Mesenchymal stem cell (in vitro differentiated cells and primary cell): ENCODE results near the gene HEATR5A.

Source experiments
- DNase-seq: peaks from one replicate; pipeline ENCODE4 v3.0.0-alpha.2; 2013
- H2AFZ ChIP-seq: one replicate; pipeline ENCODE4 v1.6.1; 2013; ENCODE audit warnings: low read depth, mild to moderate bottlenecking, control low read depth, inconsistent platforms, low read length, moderate library complexity
- H2AK5ac ChIP-seq: 2 replicates; pipeline ENCODE4 v1.6.1; 2013; ENCODE audit warnings: low read length, moderate library complexity, mild to moderate bottlenecking, inconsistent platforms; ENCODE audit not compliant: severe bottlenecking
- H2BK120ac ChIP-seq: one replicate; pipeline ENCODE4 v1.6.1; 2013; ENCODE audit warnings: low read depth, mild to moderate bottlenecking, inconsistent platforms, low read length, moderate library complexity
- H2BK12ac ChIP-seq, 2 experiments: one replicate each; pipeline ENCODE4 v1.6.1; 2013; ENCODE audit warnings: inconsistent platforms in 2 of 2, low read length in 2 of 2, mild to moderate bottlenecking in 2 of 2, moderate library complexity in 2 of 2, control low read depth in 1 of 2
- H2BK15ac ChIP-seq: one replicate; pipeline ENCODE4 v1.6.1; 2013; ENCODE audit warnings: mild to moderate bottlenecking, low read depth, inconsistent platforms; ENCODE audit not compliant: poor library complexity, severe bottlenecking
- H2BK5ac ChIP-seq: 2 replicates; pipeline ENCODE4 v1.6.1; 2013; ENCODE audit warnings: low read depth, mild to moderate bottlenecking, low read length, control low read depth, inconsistent platforms; ENCODE audit not compliant: poor library complexity, severe bottlenecking
- H3K14ac ChIP-seq, 2 experiments: one replicate each; pipeline ENCODE4 v1.6.1; 2013; ENCODE audit warnings: inconsistent platforms in 2 of 2, low read length in 2 of 2, control low read depth in 1 of 2, mild to moderate bottlenecking in 1 of 2, moderate library complexity in 1 of 2
- H3K18ac ChIP-seq, 2 experiments: one replicate each; pipeline ENCODE4 v1.6.1; 2013; ENCODE audit warnings: inconsistent platforms in 2 of 2, low read length in 2 of 2, control low read depth in 1 of 2, low read depth in 1 of 2, mild to moderate bottlenecking in 1 of 2
- H3K23ac ChIP-seq, 2 experiments: one replicate each; pipeline ENCODE4 v1.6.1; 2013; ENCODE audit warnings: inconsistent platforms in 2 of 2, low read length in 2 of 2, mild to moderate bottlenecking in 2 of 2, moderate library complexity in 2 of 2, control low read depth in 1 of 2
- H3K27ac ChIP-seq: 2 replicates; pipeline ENCODE4 v1.5.1; 2013; ENCODE audit warnings: mild to moderate bottlenecking, moderate library complexity, low read length, control low read depth, inconsistent platforms; ENCODE audit not compliant: poor library complexity, severe bottlenecking
- H3K27me3 ChIP-seq, 2 experiments: 2 replicates each; pipeline versions ENCODE4 v1.6.1 to v1.7.0; 2013; ENCODE audit warnings: low read length in 2 of 2, mild to moderate bottlenecking in 2 of 2, moderate library complexity in 2 of 2, control low read depth in 1 of 2, inconsistent platforms in 1 of 2; ENCODE audit not compliant: control insufficient read depth in 1 of 2, insufficient read depth in 1 of 2
- H3K36me3 ChIP-seq, 2 experiments: 2 replicates each; pipeline versions ENCODE4 v1.6.1 to v1.7.0; 2013; ENCODE audit warnings: low read length in 2 of 2, control low read depth in 1 of 2, inconsistent platforms in 1 of 2, low read depth in 1 of 2, mild to moderate bottlenecking in 1 of 2; ENCODE audit not compliant: insufficient read depth in 2 of 2, control insufficient read depth in 1 of 2
- H3K4ac ChIP-seq, 2 experiments: one replicate each; pipeline ENCODE4 v1.6.1; 2013; ENCODE audit warnings: inconsistent platforms in 2 of 2, low read length in 2 of 2, mild to moderate bottlenecking in 2 of 2, moderate library complexity in 2 of 2, control low read depth in 1 of 2, low read depth in 1 of 2
- H3K4me1 ChIP-seq: 2 replicates; pipeline ENCODE4 v1.6.1; 2013; ENCODE audit warnings: low read depth, low read length, control low read depth; ENCODE audit not compliant: control insufficient read depth, insufficient read depth
- H3K4me2 ChIP-seq: 2 replicates; pipeline ENCODE4 v1.6.1; 2013; ENCODE audit warnings: low read length, mild to moderate bottlenecking, inconsistent platforms; ENCODE audit not compliant: poor library complexity, severe bottlenecking
- H3K4me3 ChIP-seq, 2 experiments: 2 replicates each; pipeline versions ENCODE4 v1.5.1 to v1.7.0; 2013; ENCODE audit warnings: low read length in 2 of 2, mild to moderate bottlenecking in 2 of 2, control low read depth in 1 of 2, low read depth in 1 of 2; ENCODE audit not compliant: insufficient read depth in 1 of 2
- H3K79me1 ChIP-seq: replicated peaks from 2 replicates; pipeline ENCODE4 v1.6.1; 2013; ENCODE audit warnings: mild to moderate bottlenecking, control low read depth, low read length, inconsistent platforms; ENCODE audit not compliant: poor library complexity, severe bottlenecking
- H3K9ac ChIP-seq: 2 replicates; pipeline ENCODE4 v1.7.0; 2013; ENCODE audit warnings: mild to moderate bottlenecking, low read length, moderate library complexity
- H3K9me3 ChIP-seq: 2 replicates; pipeline ENCODE4 v1.7.0; 2013; ENCODE audit warnings: mild to moderate bottlenecking, low read length; ENCODE audit not compliant: control insufficient read depth
- H4K8ac ChIP-seq: one replicate; pipeline ENCODE4 v1.6.1; 2013; ENCODE audit warnings: inconsistent platforms, mild to moderate bottlenecking, low read length, moderate library complexity
- H4K91ac ChIP-seq: one replicate; pipeline ENCODE4 v1.6.1; 2013; ENCODE audit warnings: mild to moderate bottlenecking, low read length, inconsistent platforms
- WGBS: methylation state at CpG from one replicate; pipeline ENCODE4 v1.1.7; 2013; ENCODE audit warnings: mixed read lengths; 5-methylcytosine and 5-hydroxymethylcytosine counted together

The HEATR5A gene

DNA sequence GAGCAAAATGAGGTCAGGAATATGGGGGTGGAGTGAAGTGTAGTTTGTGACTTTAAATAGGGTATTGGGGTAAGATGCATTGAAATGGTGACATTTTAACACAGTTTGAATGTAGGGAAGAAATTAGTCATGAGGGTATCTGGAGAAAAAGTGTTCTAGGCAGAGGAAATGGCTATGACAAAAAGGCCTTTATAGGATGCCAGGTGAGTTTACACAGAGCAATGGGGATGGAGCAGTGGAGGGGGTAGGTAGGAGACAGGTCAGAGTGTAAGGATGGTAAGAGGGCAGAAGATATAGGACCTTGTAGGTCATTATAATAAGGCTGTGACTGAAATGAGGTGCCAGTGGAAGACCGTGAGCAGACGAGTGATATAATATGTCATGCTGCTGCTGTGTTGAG is 30.4 kb downstream of the HEATR5A start:
- 94% methylated on average over 2 of the region's 2 CpGs for WGBS
- H2BK12ac ChIP-seq, result no peak overlapping the region

DNA sequence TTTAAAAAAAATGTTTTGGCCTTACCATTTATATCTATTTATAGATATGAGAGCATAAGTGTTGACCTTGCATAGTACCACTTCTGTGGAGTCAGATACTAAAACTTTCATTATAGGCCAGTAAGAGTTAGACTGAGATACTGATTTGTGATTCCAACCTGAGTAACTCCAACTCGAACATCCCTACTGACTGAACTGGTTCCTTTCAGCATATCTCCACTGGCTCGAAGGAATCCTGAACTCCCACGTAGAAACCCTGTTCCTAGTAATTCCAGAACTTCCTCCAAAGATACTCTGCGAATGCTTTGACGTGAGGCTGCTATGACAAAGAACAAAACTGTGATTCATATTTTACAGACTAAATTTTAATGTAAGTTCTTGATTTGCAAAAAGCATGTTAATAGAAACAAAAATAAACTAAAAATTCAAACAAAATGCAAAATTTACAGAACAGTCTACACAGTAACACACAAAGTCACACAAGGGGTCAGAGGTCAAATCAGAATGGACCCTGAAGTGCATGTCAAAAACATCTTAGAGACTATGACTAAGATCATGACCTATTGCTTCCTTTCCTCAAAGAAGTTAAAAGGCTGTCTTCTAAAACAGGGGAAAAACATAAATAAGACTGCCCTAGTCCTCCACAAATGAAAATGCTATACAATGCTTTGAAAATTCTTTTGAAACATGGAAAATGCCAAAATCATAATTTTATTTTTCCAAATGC is 31.5 kb downstream of the HEATR5A start:
- WGBS, result 63% methylated on average over 3 of the region's 5 CpGs
- peaks cover 18 to 76% of the 10 kb centered on the region in 2 experiments for H3K36me3 ChIP-seq
- H2AFZ ChIP-seq, result no peak overlapping the region
- no peak overlapping the region for H3K23ac ChIP-seq
- peak overlapping the region; percentile 77 for H3K9ac ChIP-seq
- H3K14ac ChIP-seq, result no peak overlapping the region
- H3K4me3 ChIP-seq, result no peak overlapping the region
- H3K4me2 ChIP-seq, result no peak overlapping the region
- H3K4ac ChIP-seq, result no peak overlapping the region
- H2BK15ac ChIP-seq, result no peak overlapping the region
- H2BK120ac ChIP-seq, result no peak overlapping the region
- no peaks in the 10 kb centered on the region for H3K4me1 ChIP-seq
- H2AK5ac ChIP-seq, result no peak overlapping the region
- H3K79me1 ChIP-seq, result no peaks in the 10 kb centered on the region
- H4K8ac ChIP-seq, result no peak overlapping the region
- H4K91ac ChIP-seq, result no peak overlapping the region
- peak; percentile 12 for DNase-seq
- H2BK12ac ChIP-seq, result no peak overlapping the region
- H3K27me3 ChIP-seq, result no peaks in the 10 kb centered on the region
- H3K9me3 ChIP-seq, result no peaks in the 10 kb centered on the region
- H2BK5ac ChIP-seq, result no peak overlapping the region
- no peak overlapping the region for H3K27ac ChIP-seq
- H3K18ac ChIP-seq, result no peak overlapping the region

More for the DNA sequence above, 30.4 kb downstream of the HEATR5A start:
- H3K18ac ChIP-seq, result no peak overlapping the region
- H4K8ac ChIP-seq, result no peak overlapping the region
- H3K4me1 ChIP-seq, result no peaks in the 10 kb centered on the region
- H3K9me3 ChIP-seq, result no peaks in the 10 kb centered on the region
- H3K27ac ChIP-seq, result no peak overlapping the region
- peak overlapping the region; percentile 77 for H3K9ac ChIP-seq
- no peak overlapping the region for H3K4me2 ChIP-seq
- no peak overlapping the region for H3K4ac ChIP-seq
- H3K14ac ChIP-seq, result no peak overlapping the region
- no peak overlapping the region for H2BK5ac ChIP-seq
- H2BK15ac ChIP-seq, result no peak overlapping the region
- peaks cover 11 to 77% of the 10 kb centered on the region in 2 experiments for H3K36me3 ChIP-seq
- no peak overlapping the region for H2BK120ac ChIP-seq
- no peak overlapping the region for H4K91ac ChIP-seq
- H2AK5ac ChIP-seq, result no peak overlapping the region
- H3K23ac ChIP-seq, result no peak overlapping the region
- H3K4me3 ChIP-seq, result no peak overlapping the region
- DNase-seq, result no peak
- H2AFZ ChIP-seq, result no peak overlapping the region
- no peaks in the 10 kb centered on the region for H3K27me3 ChIP-seq
- H3K79me1 ChIP-seq, result no peaks in the 10 kb centered on the region

DNA sequence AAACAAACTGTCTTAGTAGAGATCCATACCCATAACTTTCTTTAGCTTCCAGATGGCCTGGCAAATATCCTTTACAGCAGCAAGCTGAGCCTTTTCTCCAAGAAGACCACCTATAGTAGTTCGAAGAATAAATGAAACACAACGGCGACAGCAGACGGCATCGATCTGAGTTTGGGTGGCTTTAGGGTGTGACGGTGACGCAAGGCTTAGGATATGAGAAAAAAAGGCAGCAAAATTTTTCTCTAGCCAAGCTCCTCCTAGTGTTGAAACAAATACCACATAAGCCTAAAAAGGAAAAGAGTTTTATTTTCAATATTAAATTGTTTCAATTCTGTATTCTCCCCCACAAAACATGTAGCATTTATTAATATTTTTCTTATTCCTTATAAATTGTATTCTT is 33.3 kb downstream of the HEATR5A start:
- Histone ChIP-seq H3K4me3 (no peak overlapping the region), H3K4ac (no peak overlapping the region), H4K91ac (no peak overlapping the region), H3K18ac (no peak overlapping the region), H2BK5ac (no peak overlapping the region), H3K23ac (no peak overlapping the region), H3K4me1 (no peaks in the 10 kb centered on the region), H2BK12ac (no peak overlapping the region), H2BK120ac (no peak overlapping the region), H2BK15ac (no peak overlapping the region), H3K4me2 (no peak overlapping the region), H3K27me3 (no peaks in the 10 kb centered on the region), H3K36me3 (peaks cover 12 to 77% of the 10 kb centered on the region in 2 experiments), H3K9me3 (no peaks in the 10 kb centered on the region), H3K14ac (no peak overlapping the region), H3K9ac (no peak overlapping the region), H4K8ac (no peak overlapping the region), H3K27ac (no peak overlapping the region), H3K79me1 (no peaks in the 10 kb centered on the region), H2AK5ac (no peak overlapping the region), H2AFZ (no peak overlapping the region)
- DNase-seq, result no peak
- WGBS, result 100% methylated on average over 7 of the region's 7 CpGs

GRCh38 chr14:31386271-31386670 is 34.1 kb downstream of the HEATR5A start:
- Histone ChIP-seq H3K18ac (no peak overlapping the region), H3K9ac (no peak overlapping the region), H3K23ac (no peak overlapping the region), H3K14ac (no peak overlapping the region), H3K36me3 (peaks cover 14 to 78% of the 10 kb centered on the region in 2 experiments), H4K91ac (no peak overlapping the region), H3K9me3 (no peaks in the 10 kb centered on the region), H3K4me1 (no peaks in the 10 kb centered on the region), H2BK5ac (no peak overlapping the region), H3K79me1 (no peaks in the 10 kb centered on the region), H2BK120ac (no peak overlapping the region), H2BK15ac (no peak overlapping the region), H2AK5ac (no peak overlapping the region), H2BK12ac (no peak overlapping the region), H4K8ac (no peak overlapping the region), H3K27ac (no peak overlapping the region), H3K4me2 (no peak overlapping the region), H2AFZ (no peak overlapping the region), H3K27me3 (no peaks in the 10 kb centered on the region), H3K4ac (no peak overlapping the region), H3K4me3 (no peak overlapping the region)
- DNase-seq, result no peak
- WGBS, result 98% methylated on average over 2 of the region's 5 CpGs
